HepG2 (cell line): ENCODE measurements around the gene KCNK2. TPM values are rescaled to one million over a fixed set of nuclear protein-coding genes. Genes with fewer than 3 reads are reported as not detected.

Source experiments
- ATAC-seq: fragments of 200-7000 bp; cut with Tn5 transposase; 3 replicates; pipeline ENCODE4 v1.9.1; 2020; ENCODE audit warnings: mild to moderate bottlenecking, moderate library complexity
- BruUV-seq: library from RNA; stranded (reverse); fragments of 400-500 nt; replicated peaks from 2 replicates; lab custom pipeline; 2021; lab: Mats Ljungman, UMichigan
- CTCF ChIA-PET: fragments of 300-600 bp; formaldehyde crosslinking; extraction: SDS; loops from one replicate; lab custom pipeline; 2021; ENCODE audit warnings: low total read pairs, inconsistent platforms, low intra/inter-chr PET ratio; lab: Yijun Ruan, JAX
- POLR2A ChIA-PET: fragments of 350-600 bp; sonication (Branson Sonifier 250); formaldehyde crosslinking; loops from one replicate; lab custom pipeline; 2020; ENCODE audit warnings: antibody characterized with exemption, inconsistent platforms; lab: Yijun Ruan, JAX
- DNase-seq: peaks from one replicate; pipeline ENCODE4 v3.0.0-alpha.2; 2015; ENCODE audit warnings: low spot score
- FAIRE-seq: peaks from 3 replicates; lab custom pipeline; 2011; peaks lifted over from hg19 to GRCh38; lab: Jason Lieb, UNC
- H2AFZ ChIP-seq: one replicate; pipeline ENCODE4 v1.6.1; 2011; ENCODE audit warnings: low read length, inconsistent platforms
- H3K27ac ChIP-seq: fragments of 300-600 bp; 3 replicates; pipeline ENCODE4 v1.8.0; 2011; ENCODE audit warnings: mixed run types, mild to moderate bottlenecking, mixed read lengths, low read length, inconsistent platforms; ENCODE audit not compliant: insufficient read depth; ENCODE audit errors: extremely low read length
- H3K27me3 ChIP-seq, 2 experiments: fragments of 200-600 bp in 1 of 2; 2 replicates in 1 of 2; 3 replicates in 1 of 2; pipeline versions ENCODE4 v1.6.0 to v1.8.0; 2011; ENCODE audit warnings: low read length in 2 of 2, mild to moderate bottlenecking in 2 of 2, moderate library complexity in 2 of 2, inconsistent platforms in 1 of 2; ENCODE audit not compliant: insufficient read depth in 2 of 2, control insufficient read depth in 1 of 2
- H3K36me3 ChIP-seq, 2 experiments: fragments of 200-600 bp in 1 of 2; replicated peaks in 1 of 2; 2 replicates in 1 of 2; 3 replicates in 1 of 2; pipeline versions ENCODE4 v1.5.1 to v1.8.0; 2011; ENCODE audit warnings: low read length in 2 of 2, inconsistent platforms in 1 of 2; ENCODE audit not compliant: insufficient read depth in 2 of 2, control insufficient read depth in 1 of 2
- H3K4me1 ChIP-seq: 2 replicates; pipeline ENCODE4 v1.5.1; 2012; ENCODE audit warnings: low read length, inconsistent platforms; ENCODE audit not compliant: insufficient read depth
- H3K4me2 ChIP-seq: 2 replicates; pipeline ENCODE4 v1.6.0; 2011; ENCODE audit warnings: low read depth, low read length, inconsistent platforms
- H3K4me3 ChIP-seq, 3 experiments: fragments of 200-600 bp in 1 of 3; sonication (generic), shearing (Covaris generic) in 1 of 3; replicated peaks in 1 of 3; 2 replicates each; pipeline ENCODE4 v1.5.1; 2011 to 2016; ENCODE audit warnings: low read length in 3 of 3, inconsistent platforms in 2 of 3, low read depth in 2 of 3, mild to moderate bottlenecking in 2 of 3, control low read depth in 1 of 3, mixed read lengths in 1 of 3; ENCODE audit not compliant: insufficient read depth in 1 of 3
- H3K79me2 ChIP-seq: one replicate; pipeline ENCODE4 v1.6.1; 2011; ENCODE audit warnings: low read length, inconsistent platforms; ENCODE audit not compliant: insufficient read depth
- H3K9ac ChIP-seq: 2 replicates; pipeline ENCODE4 v1.6.0; 2011; ENCODE audit warnings: mild to moderate bottlenecking, low read depth, low read length, inconsistent platforms; ENCODE audit not compliant: insufficient read depth
- H3K9me3 ChIP-seq: 2 replicates; pipeline ENCODE4 v1.5.1; 2012; ENCODE audit warnings: mild to moderate bottlenecking, low read length
- H4K20me1 ChIP-seq: 2 replicates; pipeline ENCODE4 v1.6.0; 2011; ENCODE audit warnings: inconsistent platforms, mild to moderate bottlenecking, low read length, moderate library complexity; ENCODE audit not compliant: insufficient read depth
- ATF6 ChIP-seq: sonication (generic); formaldehyde crosslinking; conservative IDR thresholded peaks from 2 replicates; pipeline ENCODE4 v1.4.0; 2020; ENCODE audit warnings: missing genetic modification reagents
- CBX2 ChIP-seq, 2 experiments: fragments of 200-600 bp in 1 of 2; sonication (generic); formaldehyde crosslinking in 1 of 2; IDR thresholded peaks; 2 replicates each; pipeline versions ENCODE4 v1.7.0 to v1.8.1; 2018 to 2022; ENCODE audit warnings: low read depth in 2 of 2, low read length in 1 of 2, mild to moderate bottlenecking in 1 of 2, missing genetic modification reagents in 1 of 2
- CERS6 ChIP-seq: sonication (generic); formaldehyde crosslinking; IDR thresholded peaks from 2 replicates; pipeline ENCODE4 v1.5.0; 2020; ENCODE audit warnings: missing genetic modification reagents
- GATAD1 ChIP-seq: IDR thresholded peaks from 2 replicates; pipeline ENCODE4 v1.6.1; 2016; ENCODE audit warnings: missing genetic modification reagents, missing compliant biosample characterization
- GATAD2A ChIP-seq: IDR thresholded peaks from 2 replicates; pipeline ENCODE4 v1.6.1; 2016
- HNF4G ChIP-seq, 2 experiments: sonication (generic) in 1 of 2; formaldehyde crosslinking in 1 of 2; IDR thresholded peaks; 2 replicates each; pipeline versions ENCODE4 v1.4.0 to v1.6.1; 2011 to 2020; ENCODE audit warnings: borderline replicate concordance in 2 of 2, low read depth in 2 of 2, mild to moderate bottlenecking in 2 of 2, low read length in 1 of 2, missing genetic modification reagents in 1 of 2, moderate library complexity in 1 of 2
- NONO ChIP-seq, 2 experiments: fragments of 450-650 bp in 1 of 2; sonication (generic) in 1 of 2; formaldehyde crosslinking in 1 of 2; IDR thresholded peaks in 1 of 2; conservative IDR thresholded peaks in 1 of 2; 2 replicates each; pipeline versions ENCODE4 v1.6.1 to v1.8.0; 2017 to 2022; ENCODE audit warnings: mild to moderate bottlenecking in 1 of 2, missing genetic modification reagents in 1 of 2, moderate library complexity in 1 of 2
- ZSCAN22 ChIP-seq: sonication (generic); formaldehyde crosslinking; IDR thresholded peaks from 2 replicates; pipeline ENCODE4 v1.4.0; 2020; ENCODE audit warnings: mild to moderate bottlenecking, missing genetic modification reagents
- WGBS: methylation state at CpG from one replicate; pipeline ENCODE4 v1.1.6; 2017; ENCODE audit warnings: low lambda C conversion rate; 5-methylcytosine and 5-hydroxymethylcytosine counted together
- in situ Hi-C: cut with HindIII; loops from 2 replicates; pipeline ENCODE4 v1.10.0; 2017; ENCODE audit warnings: low pct_unique_long_range_greater_than_20kb; ENCODE audit not compliant: extremely low pct_ligation_motif_present
- intact Hi-C: fragments of 100-400 bp; cut with micrococcal nuclease; formaldehyde crosslinking; loops from one replicate; pipeline ENCODE4 v1.10.0; 2022; ENCODE audit not compliant: unreplicated experiment
- polyA plus RNA-seq, 8 experiments: library from polyadenylated mRNA; depleted of rRNA in 3 of 8; stranded (reverse) in 7 of 8; unstranded in 1 of 8; fragments of >200 nt; fragmentation: Illumina TruSeq in 4 of 8; extraction: Trizol in 4 of 8; gene quantifications; 2 replicates each; pipeline versions ENCODE4 v1.2.1 to v1.2.3, GENCODE V29; 2011 to 2016; ENCODE audit warnings: low read depth in 4 of 8, missing spikeins in 1 of 8, mixed read lengths in 1 of 8; ENCODE audit not compliant: insufficient read depth in 1 of 8
- total RNA-seq, 5 experiments: library from RNA; depleted of rRNA; stranded (reverse); fragments of >200 nt; fragmentation: Illumina TruSeq; extraction: Trizol; gene quantifications; 2 replicates each; pipeline ENCODE4 v1.2.3, GENCODE V29; 2016; ENCODE audit warnings: low read depth in 1 of 5
- TF ChIP-seq, protein P1 (sequence below): sonication (generic); formaldehyde crosslinking; IDR thresholded peaks from 2 replicates; pipeline ENCODE4 v1.4.0; 2020; ENCODE audit warnings: missing genetic modification reagents

Gene KCNK2
- total and polyA plus RNA-seq, 2 of the 13 experiments (the other 11 are each of a cell fraction or from before 2014, with no cell fraction given) = not detected

DNA sequence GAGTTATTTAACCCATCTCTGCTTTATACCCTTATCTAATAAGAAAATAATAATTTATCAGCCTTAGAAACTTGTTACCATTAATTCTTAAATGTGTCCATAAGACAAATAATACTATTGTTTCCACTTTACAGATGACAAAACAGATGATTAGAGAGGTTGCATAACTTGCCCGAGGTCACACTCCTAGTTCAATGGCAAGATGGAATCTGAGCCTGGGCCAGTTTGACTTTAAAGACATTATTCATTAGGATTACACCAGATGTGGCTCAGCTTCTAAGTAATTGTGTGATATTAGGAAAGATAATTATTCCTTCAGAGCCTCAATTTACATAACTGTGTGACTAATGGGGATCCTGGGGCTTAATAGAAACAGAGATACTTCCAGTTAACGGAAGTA is 42.3 kb upstream of the KCNK2 start:
- H3K9me3 ChIP-seq = no peaks in the 10 kb centered on the region
- ChIA-PET CTCF (no interaction called here), POLR2A (no interaction called here)
- ATAC-seq (no peak), DNase-seq (no peak), FAIRE-seq (no peak)
- H3K79me2 ChIP-seq = no peaks in the 10 kb centered on the region
- H3K36me3 ChIP-seq = no peaks in the 10 kb centered on the region
- no peaks in the 10 kb centered on the region for H4K20me1 ChIP-seq
- no peaks in the 10 kb centered on the region for H3K4me1 ChIP-seq
- no TSS peak for BruUV-seq
- WGBS = 0% methylated on average over 2 of the region's 2 CpGs
- H3K4me3 ChIP-seq = no peak overlapping the region
- H3K27ac ChIP-seq = no peak overlapping the region
- no peak overlapping the region for H3K4me2 ChIP-seq
- no peak overlapping the region for H3K9ac ChIP-seq
- no peak overlapping the region for H2AFZ ChIP-seq
- no peaks in the 10 kb centered on the region for H3K27me3 ChIP-seq
- in situ Hi-C loops = no loop called here
- intact Hi-C loops = no loop called here
- no peak for TF ChIP-seq CERS6 (CRISPR knock-in tag)

GRCh38 chr1:215043401-215043800 is 39.1 kb upstream of the KCNK2 start:
- H3K27me3 ChIP-seq = no peaks in the 10 kb centered on the region
- H3K4me1 ChIP-seq = no peaks in the 10 kb centered on the region
- DNase-seq = no peak
- H3K79me2 ChIP-seq = no peaks in the 10 kb centered on the region
- no peaks in the 10 kb centered on the region for H3K9me3 ChIP-seq
- in situ Hi-C loops = no loop called here
- H3K36me3 ChIP-seq = no peaks in the 10 kb centered on the region
- BruUV-seq = no TSS peak
- FAIRE-seq = no peak
- no peak overlapping the region for H3K4me3 ChIP-seq
- CTCF ChIA-PET = no interaction called here
- no peak overlapping the region for H3K27ac ChIP-seq
- no peak for TF ChIP-seq ZSCAN22 (CRISPR knock-in tag)
- TF ChIP-seq HNF4G (IDR thresholded peaks at IDR 0.05; ENCODE audit: borderline replicate concordance, low read depth, low read length) = no peak
- TF ChIP-seq HNF4G (CRISPR knock-in tag; IDR thresholded peaks at IDR 0.05; ENCODE audit: borderline replicate concordance, low read depth) = no peak
- TF ChIP-seq NONO (IDR thresholded peaks at IDR 0.05) = no peak
- TF ChIP-seq NONO (CRISPR knock-in tag; conservative IDR thresholded peaks at IDR 0.05) = no peak
- TF ChIP-seq, protein P1, sequence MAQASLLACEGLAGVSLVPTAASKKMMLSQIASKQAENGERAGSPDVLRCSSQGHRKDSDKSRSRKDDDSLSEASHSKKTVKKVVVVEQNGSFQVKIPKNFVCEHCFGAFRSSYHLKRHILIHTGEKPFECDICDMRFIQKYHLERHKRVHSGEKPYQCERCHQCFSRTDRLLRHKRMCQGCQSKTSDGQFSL (CRISPR knock-in tag) = no peak
- no peak for TF ChIP-seq GATAD1 (CRISPR knock-in tag)
- no peak for TF ChIP-seq ATF6 (CRISPR knock-in tag)
- no peak for TF ChIP-seq GATAD2A (CRISPR knock-in tag)
- no peak for TF ChIP-seq CBX2 (IDR thresholded peaks at IDR 0.05; ENCODE audit: low read depth, low read length)
- no peak for TF ChIP-seq CBX2 (CRISPR knock-in tag; IDR thresholded peaks at IDR 0.05; ENCODE audit: low read depth)
- POLR2A ChIA-PET = no interaction called here
- intact Hi-C loops = no loop called here
- no peak overlapping the region for H3K9ac ChIP-seq
- H3K4me2 ChIP-seq = no peak overlapping the region
- H4K20me1 ChIP-seq = no peaks in the 10 kb centered on the region
- H2AFZ ChIP-seq = no peak overlapping the region
- 4% methylated on average over 1 of the region's 1 CpG for WGBS
- no peak for ATAC-seq
